Type B pancreatic cell (in vitro differentiated cells): ENCODE results near the gene CHD5. TPM values are rescaled to one million over a fixed set of nuclear protein-coding genes. Genes with fewer than 3 reads are reported as not detected.

Experiments used
- DNase-seq: peaks from one replicate; pipeline ENCODE4 v3.0.0; 2021; ENCODE audit warnings: mixed read lengths; ENCODE audit not compliant: unreplicated experiment; ENCODE audit errors: extremely low spot score
- H3K27ac Mint-ChIP-seq: 2 replicates; pipeline ENCODE4 v1.8.0; 2021; ENCODE audit warnings: mild to moderate bottlenecking, mixed read lengths
- H3K27me3 Mint-ChIP-seq: 2 replicates; pipeline ENCODE4 v1.8.0; 2021; ENCODE audit warnings: mixed read lengths
- H3K36me3 Mint-ChIP-seq: 2 replicates; pipeline ENCODE4 v1.8.0; 2021; ENCODE audit warnings: mixed read lengths
- H3K4me1 Mint-ChIP-seq: one replicate; pipeline ENCODE4 v1.8.0; 2021; ENCODE audit warnings: mixed read lengths; ENCODE audit not compliant: unreplicated experiment
- H3K4me3 Mint-ChIP-seq: 2 replicates; pipeline ENCODE4 v1.8.0; 2021; ENCODE audit warnings: mild to moderate bottlenecking, mixed read lengths
- H3K9me3 Mint-ChIP-seq: 2 replicates; pipeline ENCODE4 v1.8.0; 2021; ENCODE audit warnings: mixed read lengths
- CTCF ChIP-seq: fragments of 200-600 bp; sonication (generic); conservative IDR thresholded peaks from 2 replicates; pipeline ENCODE4 v1.5.0; 2021; ENCODE audit warnings: antibody characterized with exemption, mild to moderate bottlenecking
- total RNA-seq: library from RNA; stranded (reverse); gene quantifications from 2 replicates; pipeline ENCODE4 v1.2.1, GENCODE V29; 2021; ENCODE audit warnings: low replicate concordance

Gene CHD5
- total RNA-seq, 1 donor from 2014 or later, result 0.70 TPM

GRCh38 chr1:6090288-6090687 is 89.8 kb downstream of the CHD5 start:
- no peak for TF ChIP-seq CTCF
- peaks cover 16% of the 10 kb centered on the region for H3K4me1 Mint-ChIP-seq
- no peaks in the 10 kb centered on the region for H3K36me3 Mint-ChIP-seq
- H3K4me3 Mint-ChIP-seq, result no peak overlapping the region
- peaks cover 7% of the 10 kb centered on the region for H3K27me3 Mint-ChIP-seq
- DNase-seq, result no peak
- no peaks in the 10 kb centered on the region for H3K9me3 Mint-ChIP-seq
- no peak overlapping the region for H3K27ac Mint-ChIP-seq

GRCh38 chr1:6088956-6089355 is 91.2 kb downstream of the CHD5 start:
- Mint-ChIP-seq H3K9me3 (no peaks in the 10 kb centered on the region), H3K27me3 (peaks cover 13% of the 10 kb centered on the region), H3K4me1 (peaks cover 18% of the 10 kb centered on the region), H3K27ac (no peak overlapping the region), H3K36me3 (no peaks in the 10 kb centered on the region), H3K4me3 (no peak overlapping the region)
- DNase-seq, result no peak
- TF ChIP-seq CTCF, result no peak

GRCh38 chr1:6087958-6088357 is 92.2 kb downstream of the CHD5 start:
- Mint-ChIP-seq H3K27me3 (peaks cover 12% of the 10 kb centered on the region), H3K36me3 (no peaks in the 10 kb centered on the region), H3K4me1 (peaks cover 18% of the 10 kb centered on the region), H3K27ac (no peak overlapping the region), H3K9me3 (no peaks in the 10 kb centered on the region), H3K4me3 (no peak overlapping the region)
- no peak for DNase-seq
- TF ChIP-seq CTCF, result no peak

- Mint-ChIP-seq H3K4me3 (no peak overlapping the region), H3K9me3 (no peaks in the 10 kb centered on the region), H3K27ac (no peak overlapping the region), H3K4me1 (peaks cover 18% of the 10 kb centered on the region), H3K27me3 (peaks cover 12% of the 10 kb centered on the region), H3K36me3 (no peaks in the 10 kb centered on the region)
- no peak for DNase-seq
- TF ChIP-seq CTCF, result no peak
Measured at GRCh38 chr1:6087377-6087772, 92.7 kb downstream of the CHD5 start.

- H3K36me3 Mint-ChIP-seq, result no peaks in the 10 kb centered on the region
- DNase-seq, result no peak
- H3K4me1 Mint-ChIP-seq, result peaks cover 18% of the 10 kb centered on the region
- no peak overlapping the region for H3K27ac Mint-ChIP-seq
- TF ChIP-seq CTCF, result no peak
- H3K27me3 Mint-ChIP-seq, result peaks cover 12% of the 10 kb centered on the region
- H3K4me3 Mint-ChIP-seq, result no peak overlapping the region
- H3K9me3 Mint-ChIP-seq, result no peaks in the 10 kb centered on the region
Measured at GRCh38 chr1:6086762-6087376, 93.3 kb downstream of the CHD5 start.

GRCh38 chr1:6086358-6086757 is 93.8 kb downstream of the CHD5 start:
- H3K4me3 Mint-ChIP-seq, result no peak overlapping the region
- peaks cover 12% of the 10 kb centered on the region for H3K27me3 Mint-ChIP-seq
- peaks cover 18% of the 10 kb centered on the region for H3K4me1 Mint-ChIP-seq
- no peak for TF ChIP-seq CTCF
- H3K9me3 Mint-ChIP-seq, result no peaks in the 10 kb centered on the region
- DNase-seq, result no peak
- no peaks in the 10 kb centered on the region for H3K36me3 Mint-ChIP-seq
- no peak overlapping the region for H3K27ac Mint-ChIP-seq
